ENCODE results near the gene NARS2. TPM values are rescaled to one million over a fixed set of nuclear protein-coding genes. Genes with fewer than 3 reads are reported as not detected.

The NARS2 gene
- total RNA-seq, 4 donors from 2014 or later: 9.2 to 39.9 (median 19.6) TPM

DNA sequence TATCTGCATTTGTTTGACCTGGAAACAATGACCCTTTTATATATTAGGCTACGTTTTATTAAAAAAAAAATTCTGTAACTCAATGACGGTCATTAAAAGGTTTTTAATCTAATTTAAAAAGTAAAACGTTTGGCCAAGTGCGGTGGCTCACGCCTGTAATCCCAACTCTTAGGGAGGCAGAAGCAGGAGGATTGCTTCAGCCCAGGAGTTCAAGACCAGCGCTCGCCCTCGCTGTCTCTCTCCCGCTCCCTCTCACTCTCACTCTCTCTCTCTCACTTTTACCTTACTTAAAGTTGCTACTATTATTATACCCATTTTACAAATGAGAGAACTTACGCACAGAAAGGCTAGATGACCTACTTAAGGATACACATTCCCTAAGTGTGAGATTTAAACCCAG is 814 bp upstream of the NARS2 start:
- H3K27ac ChIP-seq: peak overlapping the region; percentile 90 to 91
- no peaks in the 10 kb centered on the region for H3K27me3 ChIP-seq
- H3K36me3 ChIP-seq: no peaks in the 10 kb centered on the region
- peaks cover 0 to 9% of the 10 kb centered on the region in 2 donors for H3K4me1 ChIP-seq
- TF ChIP-seq POLR2A (IDR thresholded peaks at IDR 0.05): no peak
- TF ChIP-seq, protein P1, sequence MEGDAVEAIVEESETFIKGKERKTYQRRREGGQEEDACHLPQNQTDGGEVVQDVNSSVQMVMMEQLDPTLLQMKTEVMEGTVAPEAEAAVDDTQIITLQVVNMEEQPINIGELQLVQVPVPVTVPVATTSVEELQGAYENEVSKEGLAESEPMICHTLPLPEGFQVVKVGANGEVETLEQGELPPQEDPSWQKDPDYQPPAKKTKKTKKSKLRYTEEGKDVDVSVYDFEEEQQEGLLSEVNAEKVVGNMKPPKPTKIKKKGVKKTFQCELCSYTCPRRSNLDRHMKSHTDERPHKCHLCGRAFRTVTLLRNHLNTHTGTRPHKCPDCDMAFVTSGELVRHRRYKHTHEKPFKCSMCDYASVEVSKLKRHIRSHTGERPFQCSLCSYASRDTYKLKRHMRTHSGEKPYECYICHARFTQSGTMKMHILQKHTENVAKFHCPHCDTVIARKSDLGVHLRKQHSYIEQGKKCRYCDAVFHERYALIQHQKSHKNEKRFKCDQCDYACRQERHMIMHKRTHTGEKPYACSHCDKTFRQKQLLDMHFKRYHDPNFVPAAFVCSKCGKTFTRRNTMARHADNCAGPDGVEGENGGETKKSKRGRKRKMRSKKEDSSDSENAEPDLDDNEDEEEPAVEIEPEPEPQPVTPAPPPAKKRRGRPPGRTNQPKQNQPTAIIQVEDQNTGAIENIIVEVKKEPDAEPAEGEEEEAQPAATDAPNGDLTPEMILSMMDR (IDR thresholded peaks at IDR 0.05): no peak
- intact Hi-C loops (cut with DNase I; ENCODE audit: low total_unique reads): no loop called here
- no peaks in the 10 kb centered on the region for H3K9me3 ChIP-seq
- no peak for DNase-seq
- peak overlapping the region; percentile 86 to 92 for H3K4me3 ChIP-seq

DNA sequence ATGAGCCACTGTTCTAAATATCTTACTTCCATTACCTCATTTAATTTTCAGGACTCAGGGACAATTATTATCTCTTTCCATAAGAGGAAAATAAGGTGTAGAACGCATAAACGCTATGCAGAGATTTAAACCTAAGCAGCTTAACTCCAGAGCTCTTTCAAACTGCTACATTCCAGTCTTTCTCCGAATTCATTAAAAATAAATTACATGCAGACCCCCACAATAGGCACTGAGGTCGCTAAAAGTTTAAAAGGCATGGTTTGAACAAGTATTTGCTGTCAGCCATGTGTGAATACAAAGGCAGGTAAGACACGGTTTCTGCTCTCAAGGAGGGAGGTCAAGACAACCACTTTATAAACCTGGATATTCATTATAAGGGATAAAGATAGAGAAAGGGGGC is 983 bp downstream of the NARS2 start:
- H3K4me1 ChIP-seq: peaks cover 0 to 9% of the 10 kb centered on the region in 2 donors
- DNase-seq: no peak
- no peaks in the 10 kb centered on the region for H3K9me3 ChIP-seq
- peak overlapping the region; percentile 90 to 91 for H3K27ac ChIP-seq
- no peaks in the 10 kb centered on the region for H3K27me3 ChIP-seq
- H3K36me3 ChIP-seq: no peaks in the 10 kb centered on the region
- no peak for TF ChIP-seq POLR2A (IDR thresholded peaks at IDR 0.05)
- TF ChIP-seq, protein P1 (IDR thresholded peaks at IDR 0.05): no peak
- intact Hi-C loops (cut with DNase I; ENCODE audit: low total_unique reads): no loop called here
- H3K4me3 ChIP-seq: peak overlapping the region; percentile 86 to 92

DNA sequence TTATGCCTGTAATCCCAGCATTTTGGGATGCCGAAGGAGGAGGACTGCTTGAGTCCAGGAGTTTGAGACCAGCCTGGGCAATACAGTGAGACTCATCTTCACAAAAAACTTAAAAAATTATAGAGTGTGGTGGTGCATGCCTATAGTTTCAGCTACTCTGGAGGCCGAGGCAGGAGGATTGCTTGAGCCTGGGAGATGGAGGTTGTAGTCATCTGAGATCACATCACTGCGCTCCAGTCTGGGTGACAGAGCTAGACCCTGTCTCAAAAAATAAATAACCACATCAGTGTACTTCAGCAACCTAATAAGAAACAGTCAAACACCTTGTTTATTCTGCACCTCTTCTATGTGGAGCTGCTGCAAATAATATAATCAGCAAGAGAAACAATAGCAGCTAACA is 1.4 kb downstream of the NARS2 start:
- intact Hi-C loops (cut with DNase I; ENCODE audit: low total_unique reads): no loop called here
- peaks cover 0 to 9% of the 10 kb centered on the region in 2 donors for H3K4me1 ChIP-seq
- H3K4me3 ChIP-seq: peak overlapping the region in 1 of 2 donors; percentile 86
- no peak for DNase-seq
- H3K9me3 ChIP-seq: no peaks in the 10 kb centered on the region
- H3K36me3 ChIP-seq: no peaks in the 10 kb centered on the region
- H3K27ac ChIP-seq: no peak overlapping the region
- no peaks in the 10 kb centered on the region for H3K27me3 ChIP-seq
- TF ChIP-seq, protein P1 (IDR thresholded peaks at IDR 0.05): no peak
- TF ChIP-seq POLR2A (IDR thresholded peaks at IDR 0.05): no peak

GRCh38 chr11:78572394-78572793 is 2.3 kb downstream of the NARS2 start:
- H3K4me1 ChIP-seq: peaks cover 0 to 9% of the 10 kb centered on the region in 2 donors
- intact Hi-C loops (cut with DNase I; ENCODE audit: low total_unique reads): no loop called here
- H3K4me3 ChIP-seq: no peak overlapping the region

DNA sequence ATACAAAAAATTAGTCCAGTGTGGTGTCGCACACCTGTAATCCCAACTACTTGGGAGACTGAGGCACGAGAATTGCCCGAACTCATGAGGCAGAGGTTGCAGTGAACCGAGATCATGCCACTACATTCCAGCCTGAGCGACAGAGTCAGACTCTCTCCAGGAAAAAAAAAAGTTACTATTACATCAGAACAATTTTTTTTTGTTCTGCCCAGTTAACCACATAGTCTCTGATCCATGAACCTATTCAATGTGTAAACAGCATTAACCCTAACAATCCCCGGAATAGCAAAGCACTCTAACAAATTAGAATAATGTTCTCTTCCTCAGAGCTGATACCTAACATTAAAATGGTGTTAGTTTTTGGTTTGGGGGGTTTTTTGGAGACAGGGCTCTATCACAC is 4.6 kb downstream of the NARS2 start:
- TF ChIP-seq, protein P1 (IDR thresholded peaks at IDR 0.05): no peak
- no peak for TF ChIP-seq POLR2A (IDR thresholded peaks at IDR 0.05)
- Histone ChIP-seq H3K4me1 (peaks cover 0 to 9% of the 10 kb centered on the region in 2 donors), H3K27me3 (no peaks in the 10 kb centered on the region), H3K36me3 (no peaks in the 10 kb centered on the region), H3K27ac (no peak overlapping the region), H3K9me3 (no peaks in the 10 kb centered on the region), H3K4me3 (no peak overlapping the region)
- intact Hi-C loops (cut with DNase I; ENCODE audit: low total_unique reads): no loop called here
- DNase-seq: no peak

More at GRCh38 chr11:78572394-78572793, 2.3 kb downstream of the NARS2 start:
- Histone ChIP-seq H3K27me3 (no peaks in the 10 kb centered on the region), H3K27ac (no peak overlapping the region), H3K36me3 (no peaks in the 10 kb centered on the region), H3K9me3 (no peaks in the 10 kb centered on the region)
- TF ChIP-seq, protein P1 (IDR thresholded peaks at IDR 0.05): no peak
- TF ChIP-seq POLR2A (IDR thresholded peaks at IDR 0.05): no peak
- DNase-seq: no peak
